Measurements from ENCODE around the gene CEP72.
A peak's percentile ranks its signal among the peaks of the same experiment; 100 is the strongest.

Gene CEP72

DNA sequence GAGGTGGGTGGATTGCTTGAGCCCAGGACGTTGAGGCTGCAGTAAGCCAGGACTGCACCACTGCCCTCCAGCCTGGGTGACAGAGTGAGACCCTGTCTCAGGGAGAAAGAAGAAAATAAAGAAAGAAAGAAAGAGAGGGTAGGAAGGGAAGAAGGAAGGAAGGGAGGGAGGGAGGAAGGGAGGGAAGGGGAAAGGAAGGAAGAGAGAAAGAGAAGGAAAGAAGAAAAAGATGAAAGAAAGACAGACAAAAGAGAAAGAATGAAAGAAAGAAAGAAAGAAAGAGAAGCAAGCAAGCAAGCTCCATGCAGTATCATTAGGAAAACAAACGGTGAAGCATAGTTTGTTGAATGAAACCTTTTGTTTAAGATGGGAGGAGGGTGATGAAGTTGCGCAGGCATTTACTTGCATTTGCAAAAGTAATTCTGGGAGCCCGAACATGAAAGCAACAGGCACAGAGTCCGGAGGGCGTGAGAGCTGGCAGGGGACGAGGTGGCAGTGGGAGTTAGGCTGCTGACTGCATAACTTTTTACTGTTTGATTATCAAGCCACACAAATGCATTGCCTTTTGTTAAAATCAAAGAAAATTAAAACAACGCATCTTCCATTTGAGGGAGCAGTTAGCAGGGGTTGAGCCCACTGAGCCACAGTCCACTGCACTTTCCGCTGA is 26.0 kb upstream of the CEP72 start:
- no peak for ATAC-seq
- TF ChIP-seq, protein P1, sequence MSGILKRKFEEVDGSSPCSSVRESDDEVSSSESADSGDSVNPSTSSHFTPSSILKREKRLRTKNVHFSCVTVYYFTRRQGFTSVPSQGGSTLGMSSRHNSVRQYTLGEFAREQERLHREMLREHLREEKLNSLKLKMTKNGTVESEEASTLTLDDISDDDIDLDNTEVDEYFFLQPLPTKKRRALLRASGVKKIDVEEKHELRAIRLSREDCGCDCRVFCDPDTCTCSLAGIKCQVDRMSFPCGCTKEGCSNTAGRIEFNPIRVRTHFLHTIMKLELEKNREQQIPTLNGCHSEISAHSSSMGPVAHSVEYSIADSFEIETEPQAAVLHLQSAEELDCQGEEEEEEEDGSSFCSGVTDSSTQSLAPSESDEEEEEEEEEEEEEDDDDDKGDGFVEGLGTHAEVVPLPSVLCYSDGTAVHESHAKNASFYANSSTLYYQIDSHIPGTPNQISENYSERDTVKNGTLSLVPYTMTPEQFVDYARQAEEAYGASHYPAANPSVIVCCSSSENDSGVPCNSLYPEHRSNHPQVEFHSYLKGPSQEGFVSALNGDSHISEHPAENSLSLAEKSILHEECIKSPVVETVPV (CRISPR knock-in tag; IDR thresholded peaks at IDR 0.05): no peak
- no peak for TF ChIP-seq ZFP3 (CRISPR knock-in tag; IDR thresholded peaks at IDR 0.05)

DNA sequence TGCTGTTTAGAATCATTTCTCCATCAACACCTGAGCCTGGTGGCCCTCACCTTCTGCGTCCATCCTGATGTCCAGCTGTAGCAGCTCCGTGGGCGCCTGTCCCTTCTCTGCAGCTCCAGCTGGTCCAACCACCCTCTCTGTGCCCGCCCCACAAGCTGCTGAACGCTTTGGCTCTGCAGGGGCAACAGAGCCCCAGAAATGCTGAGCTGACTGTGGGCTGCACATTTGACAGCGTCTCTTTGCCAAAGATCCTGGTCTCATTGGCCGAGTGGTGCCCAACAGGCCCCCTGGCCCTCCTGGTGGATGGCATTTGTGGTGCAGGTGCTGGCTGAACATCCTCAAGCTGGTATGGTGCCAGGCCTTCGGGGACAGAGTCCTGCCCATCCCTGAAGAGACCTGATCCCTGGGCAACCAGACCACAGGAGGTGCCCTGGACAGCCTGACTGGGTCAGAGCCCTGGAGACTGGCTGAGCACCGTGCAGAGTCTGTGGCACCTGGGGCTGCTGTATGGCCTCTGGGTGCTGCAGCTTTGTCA is 25.3 kb upstream of the CEP72 start:
- TF ChIP-seq SNAI2 (CRISPR knock-in tag; IDR thresholded peaks at IDR 0.05) (no peak), BACH2 (CRISPR knock-in tag; IDR thresholded peaks at IDR 0.05; ENCODE audit: borderline replicate concordance) (no peak), ZNF565 (CRISPR knock-in tag; conservative IDR thresholded peaks at IDR 0.05; ENCODE audit: low read depth) (no peak), PPARA (CRISPR knock-in tag; IDR thresholded peaks at IDR 0.05; ENCODE audit: borderline replicate concordance) (no peak), ARNTL (CRISPR knock-in tag; IDR thresholded peaks at IDR 0.05; ENCODE audit: borderline replicate concordance, low read depth) (no peak), GLIS3 (CRISPR knock-in tag; IDR thresholded peaks at IDR 0.05) (no peak), ZC3H10 (CRISPR knock-in tag; IDR thresholded peaks at IDR 0.05) (no peak), TCF4 (CRISPR knock-in tag; IDR thresholded peaks at IDR 0.05; ENCODE audit: borderline replicate concordance) (no peak), CSDC2 (CRISPR knock-in tag; IDR thresholded peaks at IDR 0.05) (no peak), ISL1 (CRISPR knock-in tag; IDR thresholded peaks at IDR 0.05) (no peak), ZNF70 (CRISPR knock-in tag; IDR thresholded peaks at IDR 0.05) (no peak), ZNF8 (CRISPR knock-in tag; IDR thresholded peaks at IDR 0.05) (no peak)
- TF ChIP-seq, protein P2, sequence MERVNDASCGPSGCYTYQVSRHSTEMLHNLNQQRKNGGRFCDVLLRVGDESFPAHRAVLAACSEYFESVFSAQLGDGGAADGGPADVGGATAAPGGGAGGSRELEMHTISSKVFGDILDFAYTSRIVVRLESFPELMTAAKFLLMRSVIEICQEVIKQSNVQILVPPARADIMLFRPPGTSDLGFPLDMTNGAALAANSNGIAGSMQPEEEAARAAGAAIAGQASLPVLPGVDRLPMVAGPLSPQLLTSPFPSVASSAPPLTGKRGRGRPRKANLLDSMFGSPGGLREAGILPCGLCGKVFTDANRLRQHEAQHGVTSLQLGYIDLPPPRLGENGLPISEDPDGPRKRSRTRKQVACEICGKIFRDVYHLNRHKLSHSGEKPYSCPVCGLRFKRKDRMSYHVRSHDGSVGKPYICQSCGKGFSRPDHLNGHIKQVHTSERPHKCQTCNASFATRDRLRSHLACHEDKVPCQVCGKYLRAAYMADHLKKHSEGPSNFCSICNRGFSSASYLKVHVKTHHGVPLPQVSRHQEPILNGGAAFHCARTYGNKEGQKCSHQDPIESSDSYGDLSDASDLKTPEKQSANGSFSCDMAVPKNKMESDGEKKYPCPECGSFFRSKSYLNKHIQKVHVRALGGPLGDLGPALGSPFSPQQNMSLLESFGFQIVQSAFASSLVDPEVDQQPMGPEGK (CRISPR knock-in tag; IDR thresholded peaks at IDR 0.05; ENCODE audit: borderline replicate concordance): no peak
- TF ChIP-seq, protein P3, sequence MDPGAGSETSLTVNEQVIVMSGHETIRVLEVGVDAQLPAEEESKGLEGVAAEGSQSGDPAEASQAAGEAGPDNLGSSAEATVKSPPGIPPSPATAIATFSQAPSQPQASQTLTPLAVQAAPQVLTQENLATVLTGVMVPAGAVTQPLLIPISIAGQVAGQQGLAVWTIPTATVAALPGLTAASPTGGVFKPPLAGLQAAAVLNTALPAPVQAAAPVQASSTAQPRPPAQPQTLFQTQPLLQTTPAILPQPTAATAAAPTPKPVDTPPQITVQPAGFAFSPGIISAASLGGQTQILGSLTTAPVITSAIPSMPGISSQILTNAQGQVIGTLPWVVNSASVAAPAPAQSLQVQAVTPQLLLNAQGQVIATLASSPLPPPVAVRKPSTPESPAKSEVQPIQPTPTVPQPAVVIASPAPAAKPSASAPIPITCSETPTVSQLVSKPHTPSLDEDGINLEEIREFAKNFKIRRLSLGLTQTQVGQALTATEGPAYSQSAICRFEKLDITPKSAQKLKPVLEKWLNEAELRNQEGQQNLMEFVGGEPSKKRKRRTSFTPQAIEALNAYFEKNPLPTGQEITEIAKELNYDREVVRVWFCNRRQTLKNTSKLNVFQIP (CRISPR knock-in tag; IDR thresholded peaks at IDR 0.05; ENCODE audit: borderline replicate concordance, low read depth): no peak
- TF ChIP-seq, protein P4, sequence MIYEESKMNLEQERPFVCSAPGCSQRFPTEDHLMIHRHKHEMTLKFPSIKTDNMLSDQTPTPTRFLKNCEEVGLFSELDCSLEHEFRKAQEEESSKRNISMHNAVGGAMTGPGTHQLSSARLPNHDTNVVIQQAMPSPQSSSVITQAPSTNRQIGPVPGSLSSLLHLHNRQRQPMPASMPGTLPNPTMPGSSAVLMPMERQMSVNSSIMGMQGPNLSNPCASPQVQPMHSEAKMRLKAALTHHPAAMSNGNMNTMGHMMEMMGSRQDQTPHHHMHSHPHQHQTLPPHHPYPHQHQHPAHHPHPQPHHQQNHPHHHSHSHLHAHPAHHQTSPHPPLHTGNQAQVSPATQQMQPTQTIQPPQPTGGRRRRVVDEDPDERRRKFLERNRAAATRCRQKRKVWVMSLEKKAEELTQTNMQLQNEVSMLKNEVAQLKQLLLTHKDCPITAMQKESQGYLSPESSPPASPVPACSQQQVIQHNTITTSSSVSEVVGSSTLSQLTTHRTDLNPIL (CRISPR knock-in tag; IDR thresholded peaks at IDR 0.05; ENCODE audit: low read depth): no peak
- TF ChIP-seq, protein P1 (CRISPR knock-in tag; IDR thresholded peaks at IDR 0.05): no peak
- TF ChIP-seq, protein P5, sequence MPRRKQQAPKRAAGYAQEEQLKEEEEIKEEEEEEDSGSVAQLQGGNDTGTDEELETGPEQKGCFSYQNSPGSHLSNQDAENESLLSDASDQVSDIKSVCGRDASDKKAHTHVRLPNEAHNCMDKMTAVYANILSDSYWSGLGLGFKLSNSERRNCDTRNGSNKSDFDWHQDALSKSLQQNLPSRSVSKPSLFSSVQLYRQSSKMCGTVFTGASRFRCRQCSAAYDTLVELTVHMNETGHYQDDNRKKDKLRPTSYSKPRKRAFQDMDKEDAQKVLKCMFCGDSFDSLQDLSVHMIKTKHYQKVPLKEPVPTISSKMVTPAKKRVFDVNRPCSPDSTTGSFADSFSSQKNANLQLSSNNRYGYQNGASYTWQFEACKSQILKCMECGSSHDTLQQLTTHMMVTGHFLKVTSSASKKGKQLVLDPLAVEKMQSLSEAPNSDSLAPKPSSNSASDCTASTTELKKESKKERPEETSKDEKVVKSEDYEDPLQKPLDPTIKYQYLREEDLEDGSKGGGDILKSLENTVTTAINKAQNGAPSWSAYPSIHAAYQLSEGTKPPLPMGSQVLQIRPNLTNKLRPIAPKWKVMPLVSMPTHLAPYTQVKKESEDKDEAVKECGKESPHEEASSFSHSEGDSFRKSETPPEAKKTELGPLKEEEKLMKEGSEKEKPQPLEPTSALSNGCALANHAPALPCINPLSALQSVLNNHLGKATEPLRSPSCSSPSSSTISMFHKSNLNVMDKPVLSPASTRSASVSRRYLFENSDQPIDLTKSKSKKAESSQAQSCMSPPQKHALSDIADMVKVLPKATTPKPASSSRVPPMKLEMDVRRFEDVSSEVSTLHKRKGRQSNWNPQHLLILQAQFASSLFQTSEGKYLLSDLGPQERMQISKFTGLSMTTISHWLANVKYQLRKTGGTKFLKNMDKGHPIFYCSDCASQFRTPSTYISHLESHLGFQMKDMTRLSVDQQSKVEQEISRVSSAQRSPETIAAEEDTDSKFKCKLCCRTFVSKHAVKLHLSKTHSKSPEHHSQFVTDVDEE (CRISPR knock-in tag; IDR thresholded peaks at IDR 0.05): no peak
- ATAC-seq: peak; percentile 36

DNA sequence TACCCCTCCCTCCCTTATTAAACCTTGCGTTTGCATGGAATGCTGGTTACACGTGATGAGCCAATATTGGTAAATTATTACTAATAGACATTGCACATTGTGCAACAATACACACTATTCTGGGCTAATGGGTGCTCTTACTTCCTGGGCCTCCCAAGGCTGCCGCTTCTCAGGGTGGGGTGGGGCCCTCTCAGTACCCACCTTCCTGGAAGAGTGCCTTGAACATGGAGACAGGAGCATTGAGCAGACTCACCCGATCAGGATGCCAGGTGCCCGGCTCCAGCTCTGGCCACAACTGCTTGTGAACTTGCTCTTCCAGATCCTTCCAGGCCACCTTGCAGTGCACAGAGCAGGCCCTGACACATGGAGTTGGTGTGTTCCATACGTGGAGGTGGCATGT is 24.7 kb upstream of the CEP72 start:
- no peak for ATAC-seq
- TF ChIP-seq BACH2 (CRISPR knock-in tag; IDR thresholded peaks at IDR 0.05; ENCODE audit: borderline replicate concordance): no peak
- TF ChIP-seq SNAI2 (CRISPR knock-in tag; IDR thresholded peaks at IDR 0.05): no peak
- no peak for TF ChIP-seq ZC3H10 (CRISPR knock-in tag; IDR thresholded peaks at IDR 0.05)
- TF ChIP-seq ZNF8 (CRISPR knock-in tag; IDR thresholded peaks at IDR 0.05): no peak
- TF ChIP-seq, protein P1 (CRISPR knock-in tag; IDR thresholded peaks at IDR 0.05): no peak
- TF ChIP-seq ZNF70 (CRISPR knock-in tag; IDR thresholded peaks at IDR 0.05): no peak
- TF ChIP-seq, protein P2 (CRISPR knock-in tag; IDR thresholded peaks at IDR 0.05; ENCODE audit: borderline replicate concordance): no peak
- TF ChIP-seq TOX (CRISPR knock-in tag; IDR thresholded peaks at IDR 0.05; ENCODE audit: borderline replicate concordance): no peak
- TF ChIP-seq, protein P3 (CRISPR knock-in tag; IDR thresholded peaks at IDR 0.05; ENCODE audit: borderline replicate concordance, low read depth): no peak
- TF ChIP-seq ZFP3 (CRISPR knock-in tag; IDR thresholded peaks at IDR 0.05): no peak

Data from SK-N-SH treated with all-trans-retinoic acid at 6 μM for 48 hours (cell line).